ENCODE results near the gene CLIP4.

CLIP4 gene

GRCh38 chr2:29184531-29184930 is 69.3 kb downstream of the CLIP4 start:
- DNase-seq (ENCODE audit: low read depth in 1 of 2, low spot score in 1 of 2) = no peak

- no peak for DNase-seq (ENCODE audit: low read depth in 1 of 2, low spot score in 1 of 2)
Observed at GRCh38 chr2:29186817-29187216, 71.6 kb downstream of the CLIP4 start.

GRCh38 chr2:29187926-29188325 is 72.7 kb downstream of the CLIP4 start:
- DNase-seq (ENCODE audit: low read depth in 1 of 2, low spot score in 1 of 2) = no peak

DNA sequence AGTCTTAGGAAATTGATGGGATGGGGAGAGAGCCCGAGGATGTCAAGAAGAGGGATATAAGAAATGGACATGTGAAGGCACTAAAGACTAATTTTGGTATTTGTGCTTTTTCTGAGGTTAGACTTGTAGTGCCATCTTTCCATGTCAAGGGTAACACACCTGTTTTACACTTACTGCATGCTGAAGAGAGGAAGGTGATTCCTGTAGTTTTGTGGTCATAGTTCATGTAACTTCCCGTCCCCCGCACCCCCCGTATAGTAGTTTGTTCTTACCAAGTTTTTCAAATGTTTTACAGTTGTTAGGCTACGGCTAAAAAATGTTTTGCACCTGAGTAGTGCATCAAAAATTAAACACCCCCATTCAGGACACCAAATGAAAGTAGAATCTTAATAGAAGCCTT is 73.8 kb downstream of the CLIP4 start:
- DNase-seq (ENCODE audit: low read depth in 1 of 2, low spot score in 1 of 2) = no peak

DNA sequence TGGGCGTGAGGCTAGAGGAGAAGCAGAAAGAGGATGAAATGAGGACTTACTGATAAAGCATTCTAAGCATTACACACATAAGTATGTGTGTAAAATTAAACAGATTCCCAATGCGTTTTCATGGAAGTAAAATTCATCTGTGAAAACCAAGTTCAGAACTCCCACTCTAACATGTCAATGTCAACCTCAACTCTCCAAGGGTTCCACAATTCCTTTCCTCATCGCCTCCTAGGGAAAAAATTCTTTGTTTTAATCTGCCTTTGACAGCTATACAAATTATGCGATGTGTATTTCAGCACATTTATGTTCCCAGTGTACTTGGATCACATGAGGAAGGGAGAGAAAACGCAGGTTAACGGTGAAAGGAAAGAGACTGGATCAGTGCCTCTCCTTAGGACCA is 76.6 kb downstream of the CLIP4 start:
- DNase-seq (ENCODE audit: low read depth in 1 of 2, low spot score in 1 of 2) = no peak

- DNase-seq (ENCODE audit: low read depth in 1 of 2, low spot score in 1 of 2) = no peak
Observed at GRCh38 chr2:29192526-29192925, 77.3 kb downstream of the CLIP4 start.

GRCh38 chr2:29193111-29193510 is 77.9 kb downstream of the CLIP4 start:
- DNase-seq (ENCODE audit: low read depth in 1 of 2, low spot score in 1 of 2) = no peak

DNA sequence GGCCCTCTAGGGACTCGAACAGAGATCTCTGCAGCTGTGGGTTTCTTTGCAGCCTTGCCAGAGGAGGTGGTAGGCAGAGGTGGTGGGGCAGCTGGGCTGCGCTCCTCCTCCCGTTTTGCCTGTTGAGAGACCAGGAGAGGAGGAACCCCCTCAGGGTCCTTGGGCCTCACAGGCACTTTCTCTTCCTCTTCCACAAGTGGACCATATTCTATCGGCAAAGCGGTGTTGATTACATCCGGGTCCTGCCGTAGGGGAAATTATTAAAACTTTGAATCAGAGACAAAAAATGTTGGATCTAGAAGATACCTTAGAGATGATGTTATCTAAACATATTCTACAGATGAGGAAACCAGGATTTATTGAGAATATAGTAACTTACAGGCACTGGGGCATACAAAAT is 78.5 kb downstream of the CLIP4 start:
- DNase-seq (ENCODE audit: low read depth in 1 of 2, low spot score in 1 of 2) = no peak

DNA sequence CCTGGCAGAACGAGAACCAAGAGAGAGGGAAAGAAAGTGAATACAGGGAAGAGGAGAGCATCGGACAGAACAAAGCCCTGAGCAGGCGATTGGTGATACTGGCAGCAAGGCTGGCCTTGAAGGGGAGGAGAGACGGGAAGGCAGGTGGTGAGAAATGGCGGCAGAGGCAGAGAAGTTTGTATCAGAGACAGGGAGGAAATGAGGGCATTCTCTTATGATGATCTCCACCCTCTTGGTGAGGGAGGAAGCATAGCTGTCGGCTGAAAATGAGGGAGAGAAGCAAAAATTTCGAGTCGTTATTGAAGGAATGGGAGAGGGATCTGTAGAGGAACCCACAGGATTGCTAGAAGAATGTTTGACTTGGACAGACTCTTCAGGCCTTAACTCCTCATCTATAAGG is 80.6 kb downstream of the CLIP4 start:
- DNase-seq (ENCODE audit: low read depth in 1 of 2, low spot score in 1 of 2) = no peak

GRCh38 chr2:29196792-29197788 is 81.9 kb downstream of the CLIP4 start:
- peak; percentile 50 to 60 for DNase-seq (ENCODE audit: low read depth in 1 of 2, low spot score in 1 of 2)

DNA sequence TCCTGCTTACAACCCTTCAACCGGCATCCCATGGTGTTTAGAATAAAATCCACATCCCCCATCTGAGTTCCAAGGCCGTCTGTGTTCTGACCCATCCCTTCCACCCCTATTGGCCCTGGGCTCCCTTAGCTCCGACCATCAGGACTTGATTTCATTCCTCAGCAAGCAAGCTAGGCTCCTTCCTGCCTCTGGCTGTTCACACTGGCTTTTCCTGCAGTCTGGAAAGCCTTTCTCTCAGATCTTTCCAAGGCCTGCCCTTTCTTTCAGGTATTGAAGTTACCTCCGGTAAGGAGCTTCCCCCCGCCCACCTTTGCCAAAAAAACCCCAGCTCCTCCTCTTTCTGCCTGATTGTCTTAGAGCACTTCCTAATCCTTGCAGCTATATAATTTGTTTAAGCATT is 86.8 kb downstream of the CLIP4 start:
- no peak for DNase-seq (ENCODE audit: low read depth in 1 of 2, low spot score in 1 of 2)

- no peak for DNase-seq (ENCODE audit: low read depth in 1 of 2, low spot score in 1 of 2)
Observed at GRCh38 chr2:29202819-29203495, 87.7 kb downstream of the CLIP4 start.

- no peak for DNase-seq (ENCODE audit: low read depth in 1 of 2, low spot score in 1 of 2)
Observed at GRCh38 chr2:29206941-29207340, 91.7 kb downstream of the CLIP4 start.

- DNase-seq (ENCODE audit: low read depth in 1 of 2, low spot score in 1 of 2) = no peak
Observed at GRCh38 chr2:29207352-29208148, 92.3 kb downstream of the CLIP4 start.

GRCh38 chr2:29209551-29209950 is 94.3 kb downstream of the CLIP4 start:
- no peak for DNase-seq (ENCODE audit: low read depth in 1 of 2, low spot score in 1 of 2)

DNA sequence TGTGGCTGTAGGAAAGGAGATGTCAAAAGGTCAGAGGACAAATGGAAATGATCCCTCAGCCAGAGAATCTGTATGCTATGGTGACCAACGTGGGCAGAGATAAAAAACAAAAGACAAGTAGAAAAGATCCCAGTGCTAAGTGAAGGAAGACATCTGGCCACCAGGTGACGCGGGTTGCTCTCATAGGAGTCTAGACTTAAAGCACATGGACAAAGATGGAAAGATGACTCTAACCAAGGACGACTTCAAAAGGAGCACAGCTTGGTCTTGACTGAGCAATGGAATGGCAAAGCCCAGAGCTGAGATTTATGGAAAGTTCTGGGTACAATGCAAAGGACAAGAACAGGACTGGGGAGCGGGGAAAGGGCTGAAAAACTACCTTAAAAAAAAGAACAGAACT is 96.8 kb downstream of the CLIP4 start:
- DNase-seq (ENCODE audit: low read depth in 1 of 2, low spot score in 1 of 2) = no peak

DNA sequence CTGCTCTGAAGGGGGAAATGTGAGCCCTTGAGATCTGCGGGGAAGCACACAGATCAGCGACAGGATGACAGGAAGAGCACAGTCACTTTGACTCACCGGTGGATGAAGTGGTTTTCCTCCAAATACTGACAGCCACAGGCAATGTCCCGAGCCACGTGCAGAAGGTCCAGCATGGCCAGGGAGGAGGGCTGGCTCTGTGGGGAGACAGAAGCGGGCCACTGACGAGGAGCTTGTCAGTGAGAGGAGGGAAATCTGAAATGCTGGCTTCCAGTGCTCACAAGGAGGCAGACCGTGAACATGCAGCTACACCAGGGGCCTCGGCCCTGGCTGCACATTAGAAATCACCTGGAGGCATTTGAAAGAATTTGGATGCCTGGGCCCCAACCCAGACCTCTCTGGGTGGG is 98.7 kb downstream of the CLIP4 start:
- DNase-seq (ENCODE audit: low read depth in 1 of 2, low spot score in 1 of 2) = no peak

GRCh38 chr2:29215073-29215472 is 99.9 kb downstream of the CLIP4 start:
- DNase-seq (ENCODE audit: low read depth in 1 of 2, low spot score in 1 of 2) = no peak

DNA sequence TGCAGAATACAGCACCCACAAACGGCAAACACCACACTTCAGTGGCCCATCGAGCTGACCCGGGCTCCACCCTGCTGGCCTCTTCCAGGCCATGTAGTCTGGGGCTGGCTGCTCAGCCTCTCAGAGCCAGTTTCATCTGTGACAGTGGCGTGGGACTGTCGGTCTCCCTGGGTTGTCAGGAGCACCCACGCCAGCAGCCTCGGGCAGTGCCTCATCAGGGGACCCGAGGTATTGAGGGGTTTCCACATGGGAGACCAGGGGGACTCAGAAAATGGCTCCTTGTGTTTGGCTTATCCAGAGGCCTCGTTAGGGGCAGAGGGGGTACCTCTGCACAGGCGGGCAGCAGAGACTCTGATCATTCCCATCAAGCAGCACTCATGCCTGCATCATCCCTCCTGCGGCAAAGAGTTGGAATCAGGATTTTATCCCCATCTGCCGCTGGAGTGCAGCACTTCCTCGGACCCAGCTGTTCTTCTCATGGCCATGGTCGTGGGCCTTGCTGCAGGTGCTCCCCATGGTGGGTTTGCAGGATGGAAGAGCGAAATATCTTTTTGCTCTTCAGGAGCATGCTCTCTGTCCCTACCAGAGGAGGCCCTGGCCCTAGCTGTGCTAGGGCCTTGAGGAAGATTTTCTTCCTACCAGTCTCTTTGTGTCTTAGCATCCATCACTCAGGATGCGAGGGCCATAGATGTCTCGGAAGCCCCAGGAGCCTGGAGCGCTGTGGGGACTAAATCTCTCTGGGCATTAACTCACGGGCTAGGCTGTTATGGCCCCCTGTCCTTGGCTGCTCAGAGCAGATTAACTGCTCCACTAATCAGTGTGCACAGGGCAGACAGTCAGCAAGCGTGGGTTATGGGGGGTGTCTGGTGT is 100.8 kb downstream of the CLIP4 start:
- DNase-seq (ENCODE audit: low read depth in 1 of 2, low spot score in 1 of 2) = no peak

DNA sequence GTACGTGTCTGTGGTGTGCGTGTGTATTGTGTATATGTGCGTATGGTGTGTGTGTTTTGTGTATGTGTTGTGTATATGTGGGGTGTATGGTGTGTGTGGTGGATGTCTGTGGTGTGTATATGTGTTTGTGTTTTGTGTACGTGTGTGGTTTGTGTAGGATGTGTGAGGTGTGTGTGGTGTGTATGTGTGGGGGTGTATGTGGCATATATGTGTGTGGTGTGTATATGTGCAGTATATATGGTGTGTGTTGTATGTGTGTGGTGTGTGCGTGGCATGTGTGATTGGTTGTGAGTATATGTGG is 101.3 kb downstream of the CLIP4 start:
- DNase-seq (ENCODE audit: low read depth in 1 of 2, low spot score in 1 of 2) = no peak

GRCh38 chr2:29218071-29218470 is 102.9 kb downstream of the CLIP4 start:
- DNase-seq (ENCODE audit: low read depth in 1 of 2, low spot score in 1 of 2) = no peak
